Keratinocyte (primary cell): ENCODE data around the gene BPTF. TPM values are rescaled to one million over a fixed set of nuclear protein-coding genes. Genes with fewer than 3 reads are reported as not detected.
"Not testable (repeated sequence)": the region's sequence is repeated elsewhere in the genome, so short reads cannot be mapped to it uniquely, and the experiment has no call there.

Source experiments
- DNase-seq: peaks from one replicate; pipeline ENCODE4 v3.0.0-alpha.2; 2011; ENCODE audit warnings: low read depth, missing footprints, low spot score
- FAIRE-seq: peaks from 2 replicates; lab custom pipeline; 2011; peaks lifted over from hg19 to GRCh38; lab: Jason Lieb, UNC
- H2AFZ ChIP-seq: 2 replicates; pipeline ENCODE4 v1.6.0; 2012; ENCODE audit warnings: low read length, control low read depth, inconsistent platforms; ENCODE audit not compliant: control insufficient read depth
- H3K27ac ChIP-seq: 2 replicates; pipeline ENCODE4 v1.5.1; 2011; ENCODE audit warnings: low read length; ENCODE audit not compliant: control insufficient read depth, insufficient read depth
- H3K27me3 ChIP-seq: 3 replicates; pipeline ENCODE4 v1.6.0; 2011; ENCODE audit warnings: low read length; ENCODE audit not compliant: control insufficient read depth, insufficient read depth; ENCODE audit errors: extremely low read depth
- H3K36me3 ChIP-seq, 2 experiments: 2 replicates in 1 of 2; 3 replicates in 1 of 2; pipeline ENCODE4 v1.5.1; 2011; ENCODE audit warnings: low read length in 2 of 2, mild to moderate bottlenecking in 1 of 2; ENCODE audit not compliant: control insufficient read depth in 2 of 2, insufficient read depth in 2 of 2; ENCODE audit errors: extremely low read depth in 1 of 2
- H3K4me1 ChIP-seq: 3 replicates; pipeline ENCODE4 v1.5.1; 2011; ENCODE audit warnings: low read length; ENCODE audit not compliant: control insufficient read depth, insufficient read depth; ENCODE audit errors: extremely low read depth
- H3K4me2 ChIP-seq: 3 replicates; pipeline ENCODE4 v1.6.0; 2011; ENCODE audit warnings: low read depth, low read length; ENCODE audit not compliant: control insufficient read depth, insufficient read depth; ENCODE audit errors: extremely low read depth
- H3K4me3 ChIP-seq, 3 experiments: fragments of 200-600 bp in 1 of 3; sonication (generic) in 1 of 3; 2 replicates in 2 of 3; 3 replicates in 1 of 3; pipeline ENCODE4 v1.5.1; 2011 to 2016; ENCODE audit warnings: low read length in 3 of 3, mild to moderate bottlenecking in 3 of 3, control low read depth in 2 of 3, inconsistent platforms in 1 of 3, low read depth in 1 of 3, mixed read lengths in 1 of 3, mixed run types in 1 of 3, moderate library complexity in 1 of 3; ENCODE audit not compliant: control insufficient read depth in 2 of 3, insufficient read depth in 2 of 3; ENCODE audit errors: extremely low read depth in 1 of 3
- H3K79me2 ChIP-seq: 2 replicates; pipeline ENCODE4 v1.6.0; 2012; ENCODE audit warnings: low read length; ENCODE audit not compliant: control insufficient read depth, insufficient read depth
- H3K9ac ChIP-seq: 3 replicates; pipeline ENCODE4 v1.6.0; 2011; ENCODE audit warnings: low read length; ENCODE audit not compliant: control insufficient read depth, insufficient read depth; ENCODE audit errors: extremely low read depth
- H3K9me1 ChIP-seq: 3 replicates; pipeline ENCODE4 v1.6.0; 2011; ENCODE audit warnings: low read length; ENCODE audit not compliant: control insufficient read depth, insufficient read depth; ENCODE audit errors: extremely low read depth
- H3K9me3 ChIP-seq: 2 replicates; pipeline ENCODE4 v1.5.1; 2012; ENCODE audit warnings: low read depth, low read length; ENCODE audit not compliant: control insufficient read depth
- H4K20me1 ChIP-seq: 3 replicates; pipeline ENCODE4 v1.6.0; 2011; ENCODE audit warnings: low read length; ENCODE audit not compliant: control insufficient read depth, insufficient read depth; ENCODE audit errors: extremely low read depth
- CTCF ChIP-seq, 3 experiments: IDR thresholded peaks in 1 of 3; conservative IDR thresholded peaks in 1 of 3; optimal IDR thresholded peaks in 1 of 3; 2 replicates in 2 of 3; 3 replicates in 1 of 3; pipeline versions ENCODE3 to v1.5.1; 2011; ENCODE audit warnings: low read length in 3 of 3, mild to moderate bottlenecking in 3 of 3, moderate library complexity in 2 of 3, control low read depth in 1 of 3, inconsistent platforms in 1 of 3; ENCODE audit not compliant: insufficient read depth in 2 of 3; ENCODE audit errors: extremely low read depth in 1 of 3
- EZH2 ChIP-seq: IDR thresholded peaks from one replicate; pipeline ENCODE4 v1.6.1; 2012; ENCODE audit warnings: inconsistent platforms, mild to moderate bottlenecking, low read length, moderate library complexity
- dilution Hi-C: fragments of 300-500 bp; cut with MboI; formaldehyde crosslinking; loops from one replicate; pipeline ENCODE4 v1.7.0; 2020; ENCODE audit warnings: low sequenced_read_pairs; ENCODE audit not compliant: extremely low pct_ligation_motif_present
- polyA plus RNA-seq, 5 experiments: library from polyadenylated mRNA; depleted of rRNA in 3 of 5; stranded (reverse) in 3 of 5; stranded (forward) in 1 of 5; unstranded in 1 of 5; fragments of >200 nt; gene quantifications; 1 replicate in 1 of 5; 2 replicates in 3 of 5; 3 replicates in 1 of 5; pipeline versions ENCODE4 v1.2.1 to v1.2.3, GENCODE V29; 2011 to 2012; ENCODE audit warnings: missing spikeins in 2 of 5, low read depth in 1 of 5, low replicate concordance in 1 of 5

The BPTF gene
- polyA plus RNA-seq, 1 donor (not counting 4 experiments of a cell fraction or from before 2014, with no cell fraction given) = 28.3 TPM

- Histone ChIP-seq H2AFZ (no peak overlapping the region), H3K36me3 (peaks cover 2 to 10% of the 10 kb centered on the region in 2 experiments), H3K9me3 (no peaks in the 10 kb centered on the region), H3K4me2 (no peak overlapping the region), H3K27ac (no peak overlapping the region), H3K9ac (no peak overlapping the region), H3K4me1 (no peaks in the 10 kb centered on the region), H3K79me2 (no peaks in the 10 kb centered on the region), H3K27me3 (no peaks in the 10 kb centered on the region), H3K4me3 (no peak overlapping the region), H4K20me1 (no peaks in the 10 kb centered on the region), H3K9me1 (no peaks in the 10 kb centered on the region)
- TF ChIP-seq EZH2 = no peak
- TF ChIP-seq CTCF (optimal IDR thresholded peaks at IDR 0.05 in 1 of 3, IDR thresholded peaks at IDR 0.05 in 1 of 3, conservative IDR thresholded peaks at IDR 0.05 in 1 of 3; ENCODE audit: extremely low read depth in 1 of 3, insufficient read depth in 2 of 3, low read length in 3 of 3) = no peak
- FAIRE-seq = no peak
- DNase-seq = no peak
- dilution Hi-C loops = no loop called here
Observed at GRCh38 chr17:67980456-67980855, 155.2 kb downstream of the BPTF start.

- H3K27ac ChIP-seq, FAIRE-seq, H3K9ac ChIP-seq, H3K4me3 ChIP-seq, H3K27me3 ChIP-seq, DNase-seq, H3K4me2 ChIP-seq, H3K36me3 ChIP-seq, H3K9me1 ChIP-seq, H3K9me3 ChIP-seq, H3K79me2 ChIP-seq, dilution Hi-C loops, H4K20me1 ChIP-seq, H2AFZ ChIP-seq, H3K4me1 ChIP-seq: not testable (repeated sequence)
Observed at GRCh38 chr17:67980883-67981282, 155.6 kb downstream of the BPTF start.

GRCh38 chr17:67982034-67982640 is 156.8 kb downstream of the BPTF start:
- Histone ChIP-seq H3K4me2 (no peak overlapping the region), H3K27ac (no peak overlapping the region), H3K4me3 (no peak overlapping the region), H3K9me1 (no peaks in the 10 kb centered on the region), H3K9me3 (no peaks in the 10 kb centered on the region), H2AFZ (no peak overlapping the region), H3K4me1 (no peaks in the 10 kb centered on the region), H3K79me2 (no peaks in the 10 kb centered on the region), H3K27me3 (no peaks in the 10 kb centered on the region), H4K20me1 (no peaks in the 10 kb centered on the region), H3K9ac (no peak overlapping the region), H3K36me3 (peaks cover 0 to 6% of the 10 kb centered on the region in 2 experiments)
- no peak for DNase-seq
- TF ChIP-seq CTCF (optimal IDR thresholded peaks at IDR 0.05 in 1 of 3, IDR thresholded peaks at IDR 0.05 in 1 of 3, conservative IDR thresholded peaks at IDR 0.05 in 1 of 3; ENCODE audit: extremely low read depth in 1 of 3, insufficient read depth in 2 of 3, low read length in 3 of 3) (no peak), EZH2 (no peak)
- no peak for FAIRE-seq
- dilution Hi-C loops = no loop called here
